IMR-90 (cell line): ENCODE data around the gene GRIA4. TPM values are rescaled to one million over a fixed set of nuclear protein-coding genes. Genes with fewer than 3 reads are reported as not detected.

Experiments
- ATAC-seq: fragments of 200-7000 bp; cut with Tn5 transposase; 2 replicates; pipeline ENCODE4 v1.9.1; 2020; ENCODE audit warnings: low read depth, mild to moderate bottlenecking, moderate library complexity
- BruUV-seq: library from RNA; stranded (reverse); fragments of 400-500 nt; replicated peaks from 2 replicates; lab custom pipeline; 2021; lab: Mats Ljungman, UMichigan
- CTCF ChIA-PET: fragments of 300-600 bp; formaldehyde crosslinking; extraction: SDS; loops from one replicate; lab custom pipeline; 2021; ENCODE audit warnings: antibody characterized with exemption; lab: Yijun Ruan, JAX
- POLR2A ChIA-PET: fragments of 300-600 bp; sonication (Branson Sonifier 250); formaldehyde crosslinking; loops from one replicate; lab custom pipeline; 2022; ENCODE audit warnings: antibody characterized with exemption; ENCODE audit not compliant: unreplicated experiment; lab: Charles Lee
- DNase-seq: peaks from one replicate; pipeline ENCODE4 v3.0.0; 2013
- H2AFZ ChIP-seq: replicated peaks from 2 replicates; pipeline ENCODE3; 2013; ENCODE audit warnings: low read length, mild to moderate bottlenecking; ENCODE audit not compliant: poor library complexity
- H2AK5ac ChIP-seq: 2 replicates; pipeline ENCODE4 v1.6.1; 2013; ENCODE audit warnings: low read depth, low read length, inconsistent platforms
- H2AK9ac ChIP-seq: replicated peaks from 2 replicates; pipeline ENCODE3; 2013; ENCODE audit warnings: mild to moderate bottlenecking, low read depth, low read length, moderate library complexity; ENCODE audit not compliant: poor library complexity
- H2BK120ac ChIP-seq: 2 replicates; pipeline ENCODE4 v1.6.1; 2013; ENCODE audit warnings: low read depth, low read length, inconsistent platforms
- H2BK15ac ChIP-seq: 3 replicates; pipeline ENCODE4 v1.6.1; 2013; ENCODE audit warnings: low read depth, low read length, inconsistent platforms
- H2BK20ac ChIP-seq: 2 replicates; pipeline ENCODE4 v1.6.1; 2013; ENCODE audit warnings: low read depth, mild to moderate bottlenecking, inconsistent platforms, low read length, moderate library complexity
- H2BK5ac ChIP-seq: 2 replicates; pipeline ENCODE4 v1.6.1; 2013; ENCODE audit warnings: mild to moderate bottlenecking, low read depth, low read length, inconsistent platforms; ENCODE audit not compliant: poor library complexity, severe bottlenecking
- H3K14ac ChIP-seq: replicated peaks from 2 replicates; pipeline ENCODE4 v1.6.1; 2013; ENCODE audit warnings: low read depth, low read length, inconsistent platforms
- H3K18ac ChIP-seq: 2 replicates; pipeline ENCODE4 v1.6.1; 2013; ENCODE audit warnings: low read depth, low read length, control low read depth
- H3K23ac ChIP-seq: 2 replicates; pipeline ENCODE4 v1.6.1; 2013; ENCODE audit warnings: low read depth, low read length, inconsistent platforms
- H3K27ac ChIP-seq: 2 replicates; pipeline ENCODE4 v1.5.1; 2013; ENCODE audit warnings: mild to moderate bottlenecking, control low read depth, low read length; ENCODE audit not compliant: insufficient read depth
- H3K27me3 ChIP-seq: 2 replicates; pipeline ENCODE4 v1.6.1; 2013; ENCODE audit warnings: low read length; ENCODE audit not compliant: control insufficient read depth, insufficient read depth
- H3K36me3 ChIP-seq: 2 replicates; pipeline ENCODE4 v1.6.1; 2013; ENCODE audit warnings: low read length, mixed read lengths; ENCODE audit not compliant: control insufficient read depth, insufficient read depth
- H3K4ac ChIP-seq: 2 replicates; pipeline ENCODE4 v1.6.1; 2013; ENCODE audit warnings: low read depth, low read length, inconsistent platforms
- H3K4me1 ChIP-seq: 2 replicates; pipeline ENCODE4 v1.6.1; 2013; ENCODE audit warnings: low read length, mixed read lengths; ENCODE audit not compliant: control insufficient read depth, insufficient read depth
- H3K4me2 ChIP-seq: 2 replicates; pipeline ENCODE4 v1.6.1; 2013; ENCODE audit warnings: low read depth, mild to moderate bottlenecking, control low read depth, low read length, moderate library complexity
- H3K4me3 ChIP-seq: 2 replicates; pipeline ENCODE4 v1.5.1; 2013; ENCODE audit warnings: low read depth, mild to moderate bottlenecking, control low read depth, low read length, moderate library complexity; ENCODE audit not compliant: insufficient read depth
- H3K56ac ChIP-seq: 2 replicates; pipeline ENCODE4 v1.6.1; 2013; ENCODE audit warnings: low read length, inconsistent platforms; ENCODE audit not compliant: insufficient read depth; ENCODE audit errors: extremely low read depth
- H3K79me1 ChIP-seq, 2 experiments: 2 replicates each; pipeline ENCODE4 v1.6.1; 2013; ENCODE audit warnings: low read length in 2 of 2, inconsistent platforms in 1 of 2, low read depth in 1 of 2
- H3K9ac ChIP-seq: 2 replicates; pipeline ENCODE4 v1.6.1; 2013; ENCODE audit warnings: low read depth, low read length, control low read depth
- H3K9me1 ChIP-seq: 2 replicates; pipeline ENCODE4 v1.6.1; 2013; ENCODE audit warnings: low read length, inconsistent platforms; ENCODE audit not compliant: insufficient read depth
- H3K9me3 ChIP-seq: 2 replicates; pipeline ENCODE4 v1.6.1; 2013; ENCODE audit warnings: low read length; ENCODE audit not compliant: control insufficient read depth, insufficient read depth
- H4K20me1 ChIP-seq: 2 replicates; pipeline ENCODE4 v1.6.1; 2013; ENCODE audit warnings: low read length, inconsistent platforms; ENCODE audit not compliant: insufficient read depth
- H4K5ac ChIP-seq: 2 replicates; pipeline ENCODE4 v1.6.1; 2013; ENCODE audit warnings: mild to moderate bottlenecking, low read depth, low read length, control low read depth
- H4K8ac ChIP-seq, 2 experiments: 2 replicates each; pipeline ENCODE4 v1.6.1; 2013; ENCODE audit warnings: low read depth in 2 of 2, low read length in 2 of 2, control low read depth in 1 of 2, inconsistent platforms in 1 of 2
- H4K91ac ChIP-seq: 2 replicates; pipeline ENCODE4 v1.6.1; 2013; ENCODE audit warnings: low read depth, low read length, inconsistent platforms; ENCODE audit not compliant: insufficient read depth
- BHLHE40 ChIP-seq: fragments of 150-350 bp; IDR thresholded peaks from 2 replicates; pipeline ENCODE4 v1.6.1; 2016; ENCODE audit warnings: mild to moderate bottlenecking, low read depth, low read length
- CEBPB ChIP-seq: IDR thresholded peaks from 2 replicates; pipeline ENCODE4 v1.6.1; 2012; ENCODE audit warnings: low read depth, low read length, improper control_type of control experiment
- ELK1 ChIP-seq: fragments of 150-350 bp; IDR thresholded peaks from 2 replicates; pipeline ENCODE4 v1.6.1; 2016; ENCODE audit warnings: low read depth, mild to moderate bottlenecking, low read length, moderate library complexity, borderline replicate concordance
- FOS ChIP-seq: fragments of 150-350 bp; IDR thresholded peaks from 2 replicates; pipeline ENCODE4 v1.6.1; 2016; ENCODE audit warnings: low read depth, low read length
- MAFK ChIP-seq: IDR thresholded peaks from 2 replicates; pipeline ENCODE4 v1.6.1; 2012; ENCODE audit warnings: low read depth, low read length, improper control_type of control experiment
- MAZ ChIP-seq: IDR thresholded peaks from 2 replicates; pipeline ENCODE4 v1.6.1; 2012; ENCODE audit warnings: low read depth, mild to moderate bottlenecking, low read length, improper control_type of control experiment, moderate library complexity, borderline replicate concordance
- NFE2L2 ChIP-seq: fragments of 150-350 bp; IDR thresholded peaks from 2 replicates; pipeline ENCODE4 v1.6.1; 2016; ENCODE audit warnings: low read depth, mild to moderate bottlenecking, low read length
- POLR2A ChIP-seq: IDR thresholded peaks from 2 replicates; pipeline ENCODE4 v1.6.1; 2012; ENCODE audit warnings: mild to moderate bottlenecking, low read depth, low read length
- RAD21 ChIP-seq: IDR thresholded peaks from 2 replicates; pipeline ENCODE4 v1.6.1; 2012; ENCODE audit warnings: low read length, improper control_type of control experiment
- RCOR1 ChIP-seq: IDR thresholded peaks from 2 replicates; pipeline ENCODE4 v1.6.1; 2012; ENCODE audit warnings: mild to moderate bottlenecking, low read length, improper control_type of control experiment; ENCODE audit not compliant: insufficient replicate concordance
- RFX5 ChIP-seq: IDR thresholded peaks from 2 replicates; pipeline ENCODE4 v1.8.0; 2012; ENCODE audit warnings: low read depth, mild to moderate bottlenecking, low read length, moderate library complexity
- USF2 ChIP-seq: fragments of 150-350 bp; IDR thresholded peaks from 2 replicates; pipeline ENCODE4 v1.6.1; 2017; ENCODE audit warnings: mild to moderate bottlenecking, antibody characterized with exemption, low read length, low read depth
- WGBS, 2 experiments: methylation state at CpG; one replicate each; pipeline versions ENCODE4 v1.1.5 to v1.1.7; 2013; ENCODE audit warnings: missing lambda C conversion rate in 2 of 2; ENCODE audit not compliant: insufficient read length in 1 of 2; ENCODE audit errors: extremely low coverage in 2 of 2; 5-methylcytosine and 5-hydroxymethylcytosine counted together
- dilution Hi-C: fragments of 300-500 bp; cut with HindIII; formaldehyde crosslinking; loops from one replicate; pipeline ENCODE4 v1.14.3; 2018; ENCODE audit warnings: low sequenced_read_pairs; ENCODE audit not compliant: unreplicated experiment
- in situ Hi-C: fragments of 300-500 bp; cut with MboI; formaldehyde crosslinking; loops from 3 replicates; pipeline ENCODE4 v1.14.3; 2019; ENCODE audit warnings: low sequenced_read_pairs, inconsistent platforms, mixed read lengths
- intact Hi-C: fragments of 100-400 bp; cut with micrococcal nuclease; formaldehyde crosslinking; loops from 2 replicates; pipeline ENCODE4 v1.10.0; 2022
- polyA plus RNA-seq, 3 experiments: library from polyadenylated mRNA; depleted of rRNA; stranded (reverse); fragments of >200 nt; gene quantifications; 2 replicates each; pipeline ENCODE4 v1.2.3, GENCODE V29; 2012; ENCODE audit warnings: low replicate concordance in 1 of 3
- total RNA-seq: library from RNA; depleted of rRNA; stranded (reverse); fragments of >200 nt; gene quantifications from 2 replicates; pipeline ENCODE4 v1.2.3, GENCODE V29; 2012
- TF ChIP-seq, protein P1 (sequence below): conservative IDR thresholded peaks from 2 replicates; pipeline ENCODE4 v1.5.1; 2012; ENCODE audit warnings: mild to moderate bottlenecking, low read depth, low read length, improper control_type of control experiment

The GRIA4 gene
- total and polyA plus RNA-seq, 2 of the 4 experiments (the other 2 are of a cell fraction), result 0.36 to 1.0 TPM

DNA sequence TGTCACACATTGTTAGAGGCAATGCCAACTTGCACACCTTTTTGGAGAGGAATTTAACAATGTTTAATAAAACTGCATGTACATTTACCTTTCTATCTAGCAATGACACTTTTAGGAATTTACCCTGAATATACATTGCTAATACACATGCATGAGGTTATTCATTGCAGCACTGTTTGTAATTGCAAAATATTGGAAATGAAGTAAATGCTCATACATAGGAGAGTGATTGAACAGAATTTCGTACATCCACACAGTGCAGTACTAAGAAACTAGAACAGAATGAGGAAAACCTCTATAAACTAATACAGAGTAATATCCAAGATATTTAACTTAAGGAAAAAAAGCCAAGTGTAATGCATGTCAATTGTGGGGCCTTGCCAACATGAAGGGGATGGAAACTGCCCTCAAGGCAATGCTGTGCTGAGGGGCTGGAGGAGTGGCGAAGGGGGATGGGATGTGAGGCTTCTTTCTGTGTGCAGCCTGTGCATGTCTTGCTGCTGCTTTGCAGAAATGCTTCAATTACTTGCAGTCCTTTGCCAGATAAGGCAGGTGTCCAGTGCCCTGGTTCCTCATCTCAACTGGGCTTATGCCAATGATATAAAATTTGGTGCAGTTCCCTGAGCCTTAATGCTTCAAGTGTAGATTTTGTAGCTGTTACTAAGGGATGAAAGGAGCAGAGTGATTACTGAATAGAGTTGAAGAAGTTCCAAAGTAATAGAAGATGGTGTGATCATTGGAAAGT lies 96.1 kb downstream of the GRIA4 start:
- ChIA-PET POLR2A (no interaction called here), CTCF (no interaction called here)
- Histone ChIP-seq H4K8ac (no peak overlapping the region), H4K20me1 (no peaks in the 10 kb centered on the region), H3K56ac (no peak overlapping the region), H3K9me1 (no peaks in the 10 kb centered on the region), H3K4me1 (no peaks in the 10 kb centered on the region), H3K9me3 (no peaks in the 10 kb centered on the region), H3K27me3 (no peaks in the 10 kb centered on the region), H3K27ac (no peak overlapping the region), H2BK15ac (no peak overlapping the region), H2BK120ac (no peak overlapping the region), H3K79me1 (no peaks in the 10 kb centered on the region), H3K23ac (no peak overlapping the region), H2AK5ac (no peak overlapping the region), H2AFZ (no peak overlapping the region), H3K14ac (no peak overlapping the region), H3K4me3 (no peak overlapping the region), H3K36me3 (no peaks in the 10 kb centered on the region), H4K5ac (no peak overlapping the region), H2BK20ac (no peak overlapping the region), H2AK9ac (no peak overlapping the region), H3K9ac (no peak overlapping the region), H3K18ac (no peak overlapping the region), H3K4ac (no peak overlapping the region), H3K4me2 (no peak overlapping the region), H2BK5ac (no peak overlapping the region), H4K91ac (no peak overlapping the region)
- no peak for DNase-seq
- no TSS peak for BruUV-seq
- WGBS, 2 experiments, result 67% methylated on average over 1 of the region's 2 CpGs; no CpG with 5 or more reads in 1 of the 2 experiments
- in situ Hi-C loops (no loop called here), intact Hi-C loops (no loop called here), dilution Hi-C loops (no loop called here)
- TF ChIP-seq POLR2A, result no peak
- no peak for TF ChIP-seq USF2
- no peak for TF ChIP-seq CEBPB
- TF ChIP-seq FOS, result no peak
- TF ChIP-seq BHLHE40, result no peak
- TF ChIP-seq ELK1, result no peak
- no peak for TF ChIP-seq RFX5
- TF ChIP-seq MAFK, result no peak
- no peak for TF ChIP-seq NFE2L2
- no peak for TF ChIP-seq RCOR1
- no peak for TF ChIP-seq MAZ
- no peak for TF ChIP-seq RAD21
- TF ChIP-seq, protein P1, sequence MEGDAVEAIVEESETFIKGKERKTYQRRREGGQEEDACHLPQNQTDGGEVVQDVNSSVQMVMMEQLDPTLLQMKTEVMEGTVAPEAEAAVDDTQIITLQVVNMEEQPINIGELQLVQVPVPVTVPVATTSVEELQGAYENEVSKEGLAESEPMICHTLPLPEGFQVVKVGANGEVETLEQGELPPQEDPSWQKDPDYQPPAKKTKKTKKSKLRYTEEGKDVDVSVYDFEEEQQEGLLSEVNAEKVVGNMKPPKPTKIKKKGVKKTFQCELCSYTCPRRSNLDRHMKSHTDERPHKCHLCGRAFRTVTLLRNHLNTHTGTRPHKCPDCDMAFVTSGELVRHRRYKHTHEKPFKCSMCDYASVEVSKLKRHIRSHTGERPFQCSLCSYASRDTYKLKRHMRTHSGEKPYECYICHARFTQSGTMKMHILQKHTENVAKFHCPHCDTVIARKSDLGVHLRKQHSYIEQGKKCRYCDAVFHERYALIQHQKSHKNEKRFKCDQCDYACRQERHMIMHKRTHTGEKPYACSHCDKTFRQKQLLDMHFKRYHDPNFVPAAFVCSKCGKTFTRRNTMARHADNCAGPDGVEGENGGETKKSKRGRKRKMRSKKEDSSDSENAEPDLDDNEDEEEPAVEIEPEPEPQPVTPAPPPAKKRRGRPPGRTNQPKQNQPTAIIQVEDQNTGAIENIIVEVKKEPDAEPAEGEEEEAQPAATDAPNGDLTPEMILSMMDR, result no peak
- ATAC-seq, result no peak
